IMR-90 (cell line): ENCODE data around the gene CABP4. TPM values are rescaled to one million over a fixed set of nuclear protein-coding genes. Genes with fewer than 3 reads are reported as not detected.

Source experiments
- SMC3 ChIP-seq: fragments of 150-350 bp; IDR thresholded peaks from 2 replicates; pipeline ENCODE4 v1.6.1; 2016; ENCODE audit warnings: low read depth, mild to moderate bottlenecking, antibody characterized with exemption, low read length, moderate library complexity
- polyA plus RNA-seq, 3 experiments: library from polyadenylated mRNA; depleted of rRNA; stranded (reverse); fragments of >200 nt; gene quantifications; 2 replicates each; pipeline ENCODE4 v1.2.3, GENCODE V29; 2012; ENCODE audit warnings: low replicate concordance in 1 of 3
- total RNA-seq: library from RNA; depleted of rRNA; stranded (reverse); fragments of >200 nt; gene quantifications from 2 replicates; pipeline ENCODE4 v1.2.3, GENCODE V29; 2012
- TF ChIP-seq, protein P1 (sequence below): fragments of 150-350 bp; IDR thresholded peaks from 2 replicates; pipeline ENCODE4 v1.6.1; 2016; ENCODE audit warnings: low read depth, mild to moderate bottlenecking, low read length, moderate library complexity, borderline replicate concordance
- TF ChIP-seq, protein P2 (sequence below): fragments of 150-350 bp; IDR thresholded peaks from 2 replicates; pipeline ENCODE4 v1.6.1; 2017; ENCODE audit warnings: mild to moderate bottlenecking, antibody characterized with exemption, low read length, low read depth

The CABP4 gene
- total and polyA plus RNA-seq, 2 of the 4 experiments (the other 2 are of a cell fraction), result not detected

DNA sequence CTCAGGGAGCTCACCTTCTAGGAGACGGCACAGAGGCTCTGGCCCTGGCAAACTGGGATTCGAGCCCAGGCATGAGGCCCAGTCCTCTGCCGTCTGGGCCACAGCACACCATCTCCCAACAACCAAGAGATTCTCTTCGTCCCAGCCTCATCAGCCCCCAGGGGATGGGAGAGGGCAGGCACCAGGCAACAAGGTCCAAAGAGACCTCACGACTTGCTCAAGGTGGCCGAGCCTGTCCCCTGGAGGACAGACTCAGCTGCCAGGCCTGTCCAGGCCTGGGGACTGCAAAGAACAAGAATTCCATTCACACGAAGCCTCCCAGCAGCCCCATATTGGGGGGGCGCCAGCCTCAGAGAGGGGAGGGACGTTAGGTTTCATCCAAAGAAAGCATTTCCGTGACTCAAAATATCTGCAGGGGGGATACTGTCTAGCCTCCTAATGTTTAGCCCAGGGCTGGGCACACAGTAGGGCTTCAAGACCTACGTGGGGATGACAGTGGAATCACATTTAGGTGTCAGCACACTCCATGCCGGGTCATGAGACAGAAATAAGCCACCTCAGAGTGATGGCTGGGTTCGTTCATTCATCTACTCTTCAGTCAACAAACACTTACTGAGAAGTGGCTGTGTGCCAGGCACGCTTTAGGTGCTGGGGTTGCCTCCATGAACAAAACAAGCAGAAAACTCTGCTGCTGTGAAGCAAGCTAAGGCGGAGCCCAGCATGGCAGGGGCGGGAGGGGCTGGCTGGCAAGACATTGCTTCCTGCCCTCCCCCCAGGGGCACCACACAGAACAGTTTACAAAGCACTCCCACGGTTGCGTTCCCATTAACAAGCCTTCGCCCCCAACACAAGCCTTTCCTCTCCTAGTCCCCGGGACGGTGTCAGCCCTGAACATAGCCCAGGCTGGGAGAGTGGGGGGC lies 38.5 kb upstream of the CABP4 start (continued):
- TF ChIP-seq, protein P1, sequence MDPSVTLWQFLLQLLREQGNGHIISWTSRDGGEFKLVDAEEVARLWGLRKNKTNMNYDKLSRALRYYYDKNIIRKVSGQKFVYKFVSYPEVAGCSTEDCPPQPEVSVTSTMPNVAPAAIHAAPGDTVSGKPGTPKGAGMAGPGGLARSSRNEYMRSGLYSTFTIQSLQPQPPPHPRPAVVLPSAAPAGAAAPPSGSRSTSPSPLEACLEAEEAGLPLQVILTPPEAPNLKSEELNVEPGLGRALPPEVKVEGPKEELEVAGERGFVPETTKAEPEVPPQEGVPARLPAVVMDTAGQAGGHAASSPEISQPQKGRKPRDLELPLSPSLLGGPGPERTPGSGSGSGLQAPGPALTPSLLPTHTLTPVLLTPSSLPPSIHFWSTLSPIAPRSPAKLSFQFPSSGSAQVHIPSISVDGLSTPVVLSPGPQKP, result no peak
- TF ChIP-seq, protein P2, sequence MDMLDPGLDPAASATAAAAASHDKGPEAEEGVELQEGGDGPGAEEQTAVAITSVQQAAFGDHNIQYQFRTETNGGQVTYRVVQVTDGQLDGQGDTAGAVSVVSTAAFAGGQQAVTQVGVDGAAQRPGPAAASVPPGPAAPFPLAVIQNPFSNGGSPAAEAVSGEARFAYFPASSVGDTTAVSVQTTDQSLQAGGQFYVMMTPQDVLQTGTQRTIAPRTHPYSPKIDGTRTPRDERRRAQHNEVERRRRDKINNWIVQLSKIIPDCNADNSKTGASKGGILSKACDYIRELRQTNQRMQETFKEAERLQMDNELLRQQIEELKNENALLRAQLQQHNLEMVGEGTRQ, result no peak
- no peak for TF ChIP-seq SMC3
